Keratinocyte (primary cell): ENCODE measurements around the gene LTN1. TPM values are rescaled to one million over a fixed set of nuclear protein-coding genes. Genes with fewer than 3 reads are reported as not detected.

Experiments used
- DNase-seq: peaks from one replicate; pipeline ENCODE4 v3.0.0-alpha.2; 2011; ENCODE audit warnings: low read depth, missing footprints, low spot score
- FAIRE-seq: peaks from 2 replicates; lab custom pipeline; 2011; peaks lifted over from hg19 to GRCh38; lab: Jason Lieb, UNC
- H2AFZ ChIP-seq: 2 replicates; pipeline ENCODE4 v1.6.0; 2012; ENCODE audit warnings: low read length, control low read depth, inconsistent platforms; ENCODE audit not compliant: control insufficient read depth
- H3K27ac ChIP-seq: 2 replicates; pipeline ENCODE4 v1.5.1; 2011; ENCODE audit warnings: low read length; ENCODE audit not compliant: control insufficient read depth, insufficient read depth
- H3K27me3 ChIP-seq: 3 replicates; pipeline ENCODE4 v1.6.0; 2011; ENCODE audit warnings: low read length; ENCODE audit not compliant: control insufficient read depth, insufficient read depth; ENCODE audit errors: extremely low read depth
- H3K36me3 ChIP-seq, 2 experiments: 2 replicates in 1 of 2; 3 replicates in 1 of 2; pipeline ENCODE4 v1.5.1; 2011; ENCODE audit warnings: low read length in 2 of 2, mild to moderate bottlenecking in 1 of 2; ENCODE audit not compliant: control insufficient read depth in 2 of 2, insufficient read depth in 2 of 2; ENCODE audit errors: extremely low read depth in 1 of 2
- H3K4me1 ChIP-seq: 3 replicates; pipeline ENCODE4 v1.5.1; 2011; ENCODE audit warnings: low read length; ENCODE audit not compliant: control insufficient read depth, insufficient read depth; ENCODE audit errors: extremely low read depth
- H3K4me2 ChIP-seq: 3 replicates; pipeline ENCODE4 v1.6.0; 2011; ENCODE audit warnings: low read depth, low read length; ENCODE audit not compliant: control insufficient read depth, insufficient read depth; ENCODE audit errors: extremely low read depth
- H3K4me3 ChIP-seq, 3 experiments: fragments of 200-600 bp in 1 of 3; sonication (generic) in 1 of 3; 2 replicates in 2 of 3; 3 replicates in 1 of 3; pipeline ENCODE4 v1.5.1; 2011 to 2016; ENCODE audit warnings: low read length in 3 of 3, mild to moderate bottlenecking in 3 of 3, control low read depth in 2 of 3, inconsistent platforms in 1 of 3, low read depth in 1 of 3, mixed read lengths in 1 of 3, mixed run types in 1 of 3, moderate library complexity in 1 of 3; ENCODE audit not compliant: control insufficient read depth in 2 of 3, insufficient read depth in 2 of 3; ENCODE audit errors: extremely low read depth in 1 of 3
- H3K79me2 ChIP-seq: 2 replicates; pipeline ENCODE4 v1.6.0; 2012; ENCODE audit warnings: low read length; ENCODE audit not compliant: control insufficient read depth, insufficient read depth
- H3K9ac ChIP-seq: 3 replicates; pipeline ENCODE4 v1.6.0; 2011; ENCODE audit warnings: low read length; ENCODE audit not compliant: control insufficient read depth, insufficient read depth; ENCODE audit errors: extremely low read depth
- H3K9me1 ChIP-seq: 3 replicates; pipeline ENCODE4 v1.6.0; 2011; ENCODE audit warnings: low read length; ENCODE audit not compliant: control insufficient read depth, insufficient read depth; ENCODE audit errors: extremely low read depth
- H3K9me3 ChIP-seq: 2 replicates; pipeline ENCODE4 v1.5.1; 2012; ENCODE audit warnings: low read depth, low read length; ENCODE audit not compliant: control insufficient read depth
- H4K20me1 ChIP-seq: 3 replicates; pipeline ENCODE4 v1.6.0; 2011; ENCODE audit warnings: low read length; ENCODE audit not compliant: control insufficient read depth, insufficient read depth; ENCODE audit errors: extremely low read depth
- EZH2 ChIP-seq: IDR thresholded peaks from one replicate; pipeline ENCODE4 v1.6.1; 2012; ENCODE audit warnings: inconsistent platforms, mild to moderate bottlenecking, low read length, moderate library complexity
- dilution Hi-C: fragments of 300-500 bp; cut with MboI; formaldehyde crosslinking; loops from one replicate; pipeline ENCODE4 v1.7.0; 2020; ENCODE audit warnings: low sequenced_read_pairs; ENCODE audit not compliant: extremely low pct_ligation_motif_present
- polyA plus RNA-seq, 5 experiments: library from polyadenylated mRNA; depleted of rRNA in 3 of 5; stranded (reverse) in 3 of 5; stranded (forward) in 1 of 5; unstranded in 1 of 5; fragments of >200 nt; gene quantifications; 1 replicate in 1 of 5; 2 replicates in 3 of 5; 3 replicates in 1 of 5; pipeline versions ENCODE4 v1.2.1 to v1.2.3, GENCODE V29; 2011 to 2012; ENCODE audit warnings: missing spikeins in 2 of 5, low read depth in 1 of 5, low replicate concordance in 1 of 5
- TF ChIP-seq, protein P1 (sequence below), 3 experiments: IDR thresholded peaks in 1 of 3; conservative IDR thresholded peaks in 1 of 3; optimal IDR thresholded peaks in 1 of 3; 2 replicates in 2 of 3; 3 replicates in 1 of 3; pipeline versions ENCODE3 to v1.5.1; 2011; ENCODE audit warnings: low read length in 3 of 3, mild to moderate bottlenecking in 3 of 3, moderate library complexity in 2 of 3, control low read depth in 1 of 3, inconsistent platforms in 1 of 3; ENCODE audit not compliant: insufficient read depth in 2 of 3; ENCODE audit errors: extremely low read depth in 1 of 3

LTN1 gene
- polyA plus RNA-seq, 1 donor (not counting 4 experiments of a cell fraction or from before 2014, with no cell fraction given), result 15.8 TPM

DNA sequence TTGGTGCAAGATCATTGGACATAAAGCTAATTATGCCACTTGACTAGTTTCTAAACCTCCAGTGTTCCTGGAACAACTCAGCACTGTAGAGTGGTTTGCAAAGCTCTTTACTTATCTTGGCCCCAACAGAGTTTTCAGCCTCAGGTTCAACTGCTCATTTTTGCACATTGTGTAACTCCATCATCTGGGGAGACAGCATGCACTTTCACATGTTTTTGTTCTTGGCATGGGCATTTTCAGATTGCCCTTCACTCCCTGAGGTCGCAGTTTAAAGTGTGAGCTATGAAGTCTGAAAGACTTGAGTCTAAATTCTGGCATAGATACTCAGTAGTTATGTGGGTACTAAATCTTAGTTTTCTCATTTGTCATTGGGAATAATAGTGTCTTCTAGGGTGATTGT, 36.8 kb upstream of the LTN1 start:
- Histone ChIP-seq H3K4me1 (peaks cover 8% of the 10 kb centered on the region), H3K4me2 (no peak overlapping the region), H3K36me3 (peaks cover 13 to 18% of the 10 kb centered on the region in 2 experiments), H3K9me1 (no peaks in the 10 kb centered on the region), H3K9ac (no peak overlapping the region), H2AFZ (no peak overlapping the region), H3K79me2 (peaks cover 41% of the 10 kb centered on the region), H3K4me3 (no peak overlapping the region), H3K9me3 (no peaks in the 10 kb centered on the region), H4K20me1 (no peaks in the 10 kb centered on the region), H3K27me3 (no peaks in the 10 kb centered on the region), H3K27ac (no peak overlapping the region)
- FAIRE-seq, result no peak
- no peak for DNase-seq
- TF ChIP-seq, protein P1, sequence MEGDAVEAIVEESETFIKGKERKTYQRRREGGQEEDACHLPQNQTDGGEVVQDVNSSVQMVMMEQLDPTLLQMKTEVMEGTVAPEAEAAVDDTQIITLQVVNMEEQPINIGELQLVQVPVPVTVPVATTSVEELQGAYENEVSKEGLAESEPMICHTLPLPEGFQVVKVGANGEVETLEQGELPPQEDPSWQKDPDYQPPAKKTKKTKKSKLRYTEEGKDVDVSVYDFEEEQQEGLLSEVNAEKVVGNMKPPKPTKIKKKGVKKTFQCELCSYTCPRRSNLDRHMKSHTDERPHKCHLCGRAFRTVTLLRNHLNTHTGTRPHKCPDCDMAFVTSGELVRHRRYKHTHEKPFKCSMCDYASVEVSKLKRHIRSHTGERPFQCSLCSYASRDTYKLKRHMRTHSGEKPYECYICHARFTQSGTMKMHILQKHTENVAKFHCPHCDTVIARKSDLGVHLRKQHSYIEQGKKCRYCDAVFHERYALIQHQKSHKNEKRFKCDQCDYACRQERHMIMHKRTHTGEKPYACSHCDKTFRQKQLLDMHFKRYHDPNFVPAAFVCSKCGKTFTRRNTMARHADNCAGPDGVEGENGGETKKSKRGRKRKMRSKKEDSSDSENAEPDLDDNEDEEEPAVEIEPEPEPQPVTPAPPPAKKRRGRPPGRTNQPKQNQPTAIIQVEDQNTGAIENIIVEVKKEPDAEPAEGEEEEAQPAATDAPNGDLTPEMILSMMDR (optimal IDR thresholded peaks at IDR 0.05 in 1 of 3, IDR thresholded peaks at IDR 0.05 in 1 of 3, conservative IDR thresholded peaks at IDR 0.05 in 1 of 3; ENCODE audit: extremely low read depth in 1 of 3, insufficient read depth in 2 of 3, low read length in 3 of 3), result no peak
- TF ChIP-seq EZH2, result no peak
- dilution Hi-C loops, result no loop called here

DNA sequence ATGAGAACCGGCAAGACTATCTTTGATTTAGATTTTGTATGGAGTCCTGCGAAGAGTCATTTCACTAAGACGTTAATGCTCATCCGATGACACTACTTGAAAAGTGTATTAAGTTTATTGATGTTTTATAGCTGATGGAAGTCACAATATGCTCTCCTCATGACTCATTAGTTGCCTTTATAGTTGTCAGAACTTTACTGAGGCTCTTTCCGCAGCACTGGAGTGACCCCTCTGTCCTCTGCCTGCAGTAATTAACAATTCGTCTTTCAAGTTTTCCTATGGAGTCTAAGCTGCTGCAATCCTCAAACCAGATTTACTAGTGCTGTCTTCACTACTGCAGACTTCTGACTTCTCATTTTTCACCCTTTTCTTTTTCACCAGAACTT, 32.6 kb upstream of the LTN1 start:
- peak overlapping the region; percentile 73 for H3K4me2 ChIP-seq
- peak overlapping the region; percentile 100 for H3K27ac ChIP-seq
- H3K4me3 ChIP-seq, result peak overlapping the region; percentile 56 to 97 (median 92)
- dilution Hi-C loops, result no loop called here
- no peaks in the 10 kb centered on the region for H3K27me3 ChIP-seq
- H3K9me3 ChIP-seq, result no peaks in the 10 kb centered on the region
- no peaks in the 10 kb centered on the region for H3K9me1 ChIP-seq
- H2AFZ ChIP-seq, result peak overlapping the region; percentile 100
- DNase-seq (no peak), FAIRE-seq (peak; percentile 67)
- no peak for TF ChIP-seq EZH2
- TF ChIP-seq, protein P1 (optimal IDR thresholded peaks at IDR 0.05 in 1 of 3, IDR thresholded peaks at IDR 0.05 in 1 of 3, conservative IDR thresholded peaks at IDR 0.05 in 1 of 3; ENCODE audit: extremely low read depth in 1 of 3, insufficient read depth in 2 of 3, low read length in 3 of 3), result no peak
- peak overlapping the region; percentile 100 for H3K9ac ChIP-seq
- peaks cover 39% of the 10 kb centered on the region for H3K79me2 ChIP-seq
- peaks cover 3 to 6% of the 10 kb centered on the region in 2 experiments for H3K36me3 ChIP-seq
- H4K20me1 ChIP-seq, result no peaks in the 10 kb centered on the region
- H3K4me1 ChIP-seq, result peaks cover 8% of the 10 kb centered on the region
